HUDEP-2 (cell line): Measurements from ENCODE around the gene PACSIN2.
"Not testable (repeated sequence)": the region's sequence is repeated elsewhere in the genome, so short reads cannot be mapped to it uniquely, and the experiment has no call there.

ENCODE experiments used
- DNase-seq, 76 experiments: peaks; one replicate each; lab custom pipeline; 2025; ENCODE audit not compliant: unreplicated experiment in 76 of 76; lab: John Stamatoyannopoulos, UW

Gene PACSIN2

GRCh38 chr22:42950281-42950680, 64.7 kb downstream of the PACSIN2 start:
- DNase-seq, result no peak

GRCh38 chr22:42949159-42949558, 65.8 kb downstream of the PACSIN2 start:
- DNase-seq, result no peak

- DNase-seq, result no peak
These were observed 66.7 kb downstream of the PACSIN2 start for GRCh38 chr22:42948294-42948693.

- DNase-seq, result no peak
These were observed 67.5 kb downstream of the PACSIN2 start for GRCh38 chr22:42947211-42947990.

GRCh38 chr22:42946546-42947198, 68.3 kb downstream of the PACSIN2 start:
- no peak for DNase-seq

- DNase-seq, result no peak
These were observed 69.2 kb downstream of the PACSIN2 start for GRCh38 chr22:42945736-42946135.

GRCh38 chr22:42945027-42945426, 69.9 kb downstream of the PACSIN2 start:
- DNase-seq, result no peak

GRCh38 chr22:42944409-42944808, 70.5 kb downstream of the PACSIN2 start:
- DNase-seq, result no peak

GRCh38 chr22:42943981-42944380, 71.0 kb downstream of the PACSIN2 start:
- DNase-seq, result no peak

GRCh38 chr22:42942351-42942750, 72.6 kb downstream of the PACSIN2 start:
- no peak for DNase-seq

- no peak for DNase-seq
These were observed 74.9 kb downstream of the PACSIN2 start for GRCh38 chr22:42939941-42940653.

- no peak for DNase-seq
These were observed 75.5 kb downstream of the PACSIN2 start for GRCh38 chr22:42939451-42939881.

- DNase-seq, result no peak
These were observed 76.0 kb downstream of the PACSIN2 start for GRCh38 chr22:42938976-42939375.

GRCh38 chr22:42938449-42938848, 76.5 kb downstream of the PACSIN2 start:
- no peak for DNase-seq

GRCh38 chr22:42937164-42937843, 77.6 kb downstream of the PACSIN2 start:
- peak in 38 of 76 experiments; percentile 11 to 57 (median 31) for DNase-seq

- not testable (repeated sequence) for DNase-seq
These were observed 78.3 kb downstream of the PACSIN2 start for GRCh38 chr22:42936680-42937079.

GRCh38 chr22:42934338-42934737, 80.6 kb downstream of the PACSIN2 start:
- no peak for DNase-seq

GRCh38 chr22:42933485-42934091, 81.4 kb downstream of the PACSIN2 start:
- DNase-seq, result peak in 5 of 76 experiments; percentile 11 to 32 (median 14)

GRCh38 chr22:42932857-42933484, 82.0 kb downstream of the PACSIN2 start:
- DNase-seq, result no peak

- DNase-seq, result no peak
These were observed 82.8 kb downstream of the PACSIN2 start for GRCh38 chr22:42932197-42932519.
